ENCODE data around the gene RAB3D.
A peak's percentile ranks its signal among the peaks of the same experiment; 100 is the strongest.

RAB3D gene

DNA sequence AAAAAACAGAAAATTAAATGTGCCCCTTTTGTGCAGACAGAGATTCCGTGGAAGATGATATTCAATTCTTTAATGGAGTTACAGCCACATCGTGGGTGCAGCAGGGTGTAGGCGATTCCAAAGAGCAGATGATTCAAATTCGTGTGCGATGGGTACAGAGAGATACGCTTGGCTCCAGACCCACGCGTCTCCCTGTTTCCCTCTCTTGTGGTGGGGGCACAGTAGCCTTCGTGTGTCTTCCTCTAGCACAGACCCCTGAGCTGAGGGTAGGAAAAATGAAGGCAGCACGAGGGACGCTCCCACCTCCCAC lies 38.7 kb downstream of the RAB3D start:
- ChIA-PET POLR2A (ENCODE audit: low non-redundant PET) (no interaction called here), CTCF (no interaction called here)
- DNase-seq (ENCODE audit: low spot score) = no peak
- no peak overlapping the region for H3K27ac ChIP-seq
- TF ChIP-seq, protein P1, sequence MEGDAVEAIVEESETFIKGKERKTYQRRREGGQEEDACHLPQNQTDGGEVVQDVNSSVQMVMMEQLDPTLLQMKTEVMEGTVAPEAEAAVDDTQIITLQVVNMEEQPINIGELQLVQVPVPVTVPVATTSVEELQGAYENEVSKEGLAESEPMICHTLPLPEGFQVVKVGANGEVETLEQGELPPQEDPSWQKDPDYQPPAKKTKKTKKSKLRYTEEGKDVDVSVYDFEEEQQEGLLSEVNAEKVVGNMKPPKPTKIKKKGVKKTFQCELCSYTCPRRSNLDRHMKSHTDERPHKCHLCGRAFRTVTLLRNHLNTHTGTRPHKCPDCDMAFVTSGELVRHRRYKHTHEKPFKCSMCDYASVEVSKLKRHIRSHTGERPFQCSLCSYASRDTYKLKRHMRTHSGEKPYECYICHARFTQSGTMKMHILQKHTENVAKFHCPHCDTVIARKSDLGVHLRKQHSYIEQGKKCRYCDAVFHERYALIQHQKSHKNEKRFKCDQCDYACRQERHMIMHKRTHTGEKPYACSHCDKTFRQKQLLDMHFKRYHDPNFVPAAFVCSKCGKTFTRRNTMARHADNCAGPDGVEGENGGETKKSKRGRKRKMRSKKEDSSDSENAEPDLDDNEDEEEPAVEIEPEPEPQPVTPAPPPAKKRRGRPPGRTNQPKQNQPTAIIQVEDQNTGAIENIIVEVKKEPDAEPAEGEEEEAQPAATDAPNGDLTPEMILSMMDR (conservative IDR thresholded peaks at IDR 0.05; ENCODE audit: low read depth) = no peak

DNA sequence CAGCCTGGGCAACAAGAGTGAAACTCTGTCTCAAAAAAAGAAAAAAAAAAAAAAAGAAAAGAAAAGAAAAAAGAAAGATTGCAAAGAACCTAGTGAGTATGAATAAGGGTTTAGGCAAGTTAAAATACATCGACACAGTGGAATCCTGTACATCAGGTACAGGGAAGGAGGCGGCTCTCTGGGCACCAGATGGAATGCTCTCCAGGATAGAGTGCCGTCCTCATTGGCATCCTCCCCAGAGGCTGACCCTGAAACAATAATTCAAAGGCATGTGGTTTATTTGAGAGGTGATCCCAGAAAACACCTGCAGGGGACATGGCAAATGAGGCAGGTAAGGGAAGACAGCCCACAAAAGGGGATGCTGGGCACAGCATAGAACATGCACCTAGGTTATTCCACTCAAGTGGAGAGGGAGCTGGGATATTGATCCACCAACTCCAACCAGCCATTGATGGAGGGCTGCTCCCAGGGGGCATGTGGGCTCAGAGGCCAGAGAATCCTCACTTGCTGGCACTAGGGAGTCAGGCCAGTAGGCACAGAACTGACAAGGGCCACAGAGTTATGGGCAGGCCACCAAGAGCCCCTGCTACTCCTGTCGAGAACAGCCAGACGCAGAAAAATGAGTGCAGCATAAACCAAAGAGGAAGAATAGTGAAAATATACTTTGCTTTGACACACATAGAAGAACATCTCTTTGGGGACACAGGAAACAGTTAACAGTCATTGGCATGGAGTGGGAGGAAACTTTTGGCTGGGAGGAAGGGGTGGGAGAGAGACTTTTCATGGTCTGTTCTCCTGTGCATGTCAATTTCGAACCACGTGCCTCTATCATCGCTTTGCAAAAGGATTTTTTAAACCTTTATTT lies 39.3 kb downstream of the RAB3D start:
- ChIA-PET CTCF (no interaction called here), POLR2A (ENCODE audit: low non-redundant PET) (no interaction called here)
- TF ChIP-seq, protein P1 (conservative IDR thresholded peaks at IDR 0.05; ENCODE audit: low read depth) = no peak
- DNase-seq (ENCODE audit: low spot score) = no peak
- no peak overlapping the region for H3K27ac ChIP-seq

DNA sequence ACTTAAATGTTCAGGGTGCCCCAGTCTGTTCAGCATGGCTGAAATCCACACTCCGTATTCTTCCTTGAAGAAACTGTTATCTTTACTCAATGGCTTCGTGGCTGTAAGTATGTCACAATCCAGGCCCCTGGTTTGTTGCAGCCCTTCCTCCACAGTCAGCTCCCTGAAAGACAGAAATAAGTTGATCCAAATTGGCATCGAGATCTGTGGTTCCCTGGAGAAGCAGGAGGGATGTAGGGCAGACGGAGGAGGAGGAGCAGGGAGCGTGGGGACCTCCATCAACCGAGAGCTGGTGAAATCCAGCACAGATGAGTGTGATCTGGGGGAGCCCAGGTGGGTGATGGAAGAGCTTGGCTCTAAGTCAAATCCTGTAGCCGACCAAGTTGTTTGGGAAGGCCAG lies 43.2 kb downstream of the RAB3D start:
- peak overlapping the region; percentile 80 for H3K27ac ChIP-seq
- TF ChIP-seq, protein P1 (conservative IDR thresholded peaks at IDR 0.05; ENCODE audit: low read depth) = no peak
- ChIA-PET POLR2A (ENCODE audit: low non-redundant PET) (no interaction called here), CTCF (interaction anchor here (0.6 to 2.0 kb wide), 5 partner anchors 28 to 186 kb away, joined by 3 to 6 read pairs (median 4); no protein-coding TSS in a partner anchor)
- no peak for DNase-seq (ENCODE audit: low spot score)

DNA sequence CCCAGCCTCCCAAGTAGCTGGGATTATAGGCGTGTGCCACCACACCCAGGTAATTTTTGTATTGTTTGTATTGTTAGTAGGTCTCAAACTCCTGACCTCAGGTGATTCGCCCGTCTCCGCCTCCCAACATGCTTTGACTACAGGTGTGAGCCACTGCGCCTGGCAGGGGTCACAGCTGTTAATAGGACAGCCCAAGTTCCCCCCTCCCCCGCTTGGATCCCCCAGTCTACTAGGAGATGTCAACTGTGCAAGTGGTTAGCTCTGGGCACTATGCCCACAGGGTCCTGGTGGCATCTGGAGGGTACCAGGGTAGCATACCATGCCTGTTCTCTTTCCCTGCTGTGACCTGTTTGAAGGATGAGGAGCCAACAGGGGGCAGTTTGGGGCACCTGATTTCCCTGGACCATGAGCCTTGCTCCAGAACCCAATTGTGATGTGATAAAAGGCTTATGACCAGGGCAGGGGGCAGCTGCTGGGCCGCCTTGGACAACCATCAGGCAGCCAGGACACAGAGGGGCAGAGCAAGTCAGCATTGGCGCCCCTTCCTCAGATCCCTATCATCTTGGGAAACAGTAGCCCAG lies 43.7 kb downstream of the RAB3D start, which contains the start of gene TSPAN16:
Gene TSPAN16 (plus strand): TSS at position 496 of the 581 bp plus-strand sequence. CDS start 138 bp downstream, outside the sequence.
- H3K27ac ChIP-seq = peak within 1 kb of the TSS; percentile 80
- CTCF ChIA-PET = interaction anchor here (0.9 to 2.0 kb wide), 3 partner anchors 29 to 187 kb away, joined by 4 to 6 read pairs (median 5); no protein-coding TSS in a partner anchor
- TF ChIP-seq, protein P1 (conservative IDR thresholded peaks at IDR 0.05; ENCODE audit: low read depth) = no peak
- no peak for DNase-seq (ENCODE audit: low spot score)
- POLR2A ChIA-PET (ENCODE audit: low non-redundant PET) = no interaction called here

DNA sequence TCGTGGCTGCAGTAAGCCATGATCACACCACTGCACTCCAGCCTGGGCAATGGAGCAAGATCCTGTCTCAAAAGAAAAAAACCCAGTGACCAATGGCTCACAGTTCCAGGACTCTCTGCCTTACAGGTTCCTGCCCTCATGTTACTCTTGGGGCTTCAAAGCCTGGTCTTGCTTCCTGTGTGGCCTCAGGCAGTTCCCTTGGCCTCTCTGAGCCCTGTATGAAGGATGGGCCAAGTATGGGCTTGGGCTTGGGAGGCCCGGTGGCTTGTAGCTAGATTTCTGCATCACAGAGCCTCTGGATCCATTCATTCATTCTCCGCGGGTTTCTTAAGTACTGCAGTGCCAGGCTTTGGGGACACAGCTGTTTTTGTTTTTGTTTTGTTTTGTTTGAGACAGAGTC lies 44.3 kb downstream of the RAB3D start:
- ChIA-PET POLR2A (ENCODE audit: low non-redundant PET) (no interaction called here), CTCF (interaction anchor here (1.0 to 2.0 kb wide), 2 partner anchors 186 to 187 kb away, joined by 5 to 6 read pairs; no protein-coding TSS in a partner anchor)
- TF ChIP-seq, protein P1 (conservative IDR thresholded peaks at IDR 0.05; ENCODE audit: low read depth) = no peak
- peak overlapping the region; percentile 80 for H3K27ac ChIP-seq
- no peak for DNase-seq (ENCODE audit: low spot score)

Data from RWPE1 (cell line).